ENCODE measurements around the gene CCNB1. TPM values are rescaled to one million over a fixed set of nuclear protein-coding genes. Genes with fewer than 3 reads are reported as not detected.

Gene CCNB1
- total RNA-seq, 4 donors from 2014 or later: under 0.01 to 60.3 (median 10.2) TPM

GRCh38 chr5:69148981-69149675 is 17.8 kb upstream of the CCNB1 start:
- no peak overlapping the region for H3K27ac ChIP-seq
- no peaks in the 10 kb centered on the region for H3K27me3 ChIP-seq
- no peak overlapping the region for H3K4me3 ChIP-seq
- no peaks in the 10 kb centered on the region for H3K4me1 ChIP-seq
- H3K36me3 ChIP-seq: no peaks in the 10 kb centered on the region
- intact Hi-C loops (cut with DNase I; ENCODE audit: low total_unique reads): no loop called here
- DNase-seq: no peak
- no peaks in the 10 kb centered on the region for H3K9me3 ChIP-seq
- no peak for TF ChIP-seq CTCF (IDR thresholded peaks at IDR 0.05)
- TF ChIP-seq POLR2A (IDR thresholded peaks at IDR 0.05): no peak

- TF ChIP-seq POLR2A (IDR thresholded peaks at IDR 0.05) (no peak), CTCF (IDR thresholded peaks at IDR 0.05) (no peak)
- no peak for DNase-seq
- Histone ChIP-seq H3K4me1 (no peaks in the 10 kb centered on the region), H3K9me3 (no peaks in the 10 kb centered on the region), H3K27ac (no peak overlapping the region), H3K27me3 (no peaks in the 10 kb centered on the region), H3K36me3 (no peaks in the 10 kb centered on the region), H3K4me3 (no peak overlapping the region)
- intact Hi-C loops (cut with DNase I; ENCODE audit: low total_unique reads): no loop called here
Observed at GRCh38 chr5:69149676-69150010, 17.3 kb upstream of the CCNB1 start.

- no peaks in the 10 kb centered on the region for H3K9me3 ChIP-seq
- no peaks in the 10 kb centered on the region for H3K27me3 ChIP-seq
- no peaks in the 10 kb centered on the region for H3K36me3 ChIP-seq
- TF ChIP-seq CTCF (IDR thresholded peaks at IDR 0.05) (no peak), POLR2A (IDR thresholded peaks at IDR 0.05) (no peak)
- H3K27ac ChIP-seq: no peak overlapping the region
- no peak overlapping the region for H3K4me3 ChIP-seq
- intact Hi-C loops (cut with DNase I; ENCODE audit: low total_unique reads): no loop called here
- no peaks in the 10 kb centered on the region for H3K4me1 ChIP-seq
- DNase-seq: no peak
Observed at GRCh38 chr5:69152731-69153130, 14.2 kb upstream of the CCNB1 start.

GRCh38 chr5:69156456-69156855 is 10.5 kb upstream of the CCNB1 start:
- Histone ChIP-seq H3K27ac (no peak overlapping the region), H3K4me1 (no peaks in the 10 kb centered on the region), H3K36me3 (no peaks in the 10 kb centered on the region), H3K27me3 (no peaks in the 10 kb centered on the region), H3K9me3 (no peaks in the 10 kb centered on the region), H3K4me3 (no peak overlapping the region)
- TF ChIP-seq POLR2A (IDR thresholded peaks at IDR 0.05) (no peak), CTCF (IDR thresholded peaks at IDR 0.05) (no peak)
- intact Hi-C loops (cut with DNase I; ENCODE audit: low total_unique reads): no loop called here
- DNase-seq: no peak

- Histone ChIP-seq H3K4me3 (no peak overlapping the region), H3K4me1 (no peaks in the 10 kb centered on the region), H3K27ac (no peak overlapping the region), H3K9me3 (no peaks in the 10 kb centered on the region), H3K36me3 (no peaks in the 10 kb centered on the region), H3K27me3 (no peaks in the 10 kb centered on the region)
- intact Hi-C loops (cut with DNase I; ENCODE audit: low total_unique reads): no loop called here
- TF ChIP-seq POLR2A (IDR thresholded peaks at IDR 0.05): no peak
- TF ChIP-seq CTCF (IDR thresholded peaks at IDR 0.05): no peak
- no peak for DNase-seq
Observed at GRCh38 chr5:69158039-69158438, 8.9 kb upstream of the CCNB1 start.
